Stimulated activated CD8-positive, alpha-beta memory T cell treated with anti-CD3 and anti-CD28 coated beads, Interleukin-15, amount 100 ng/mL, for 4 hours (primary cell): ENCODE measurements around the gene IL4.

Source experiments
- DNase-seq, 2 donors: peaks; one replicate each; pipeline ENCODE4 v3.0.0-alpha.2; 2020; ENCODE audit warnings: low read depth in 2 of 2

Gene IL4

GRCh38 chr5:132695956-132696355, 22.2 kb downstream of the IL4 start:
- DNase-seq: no peak

DNA sequence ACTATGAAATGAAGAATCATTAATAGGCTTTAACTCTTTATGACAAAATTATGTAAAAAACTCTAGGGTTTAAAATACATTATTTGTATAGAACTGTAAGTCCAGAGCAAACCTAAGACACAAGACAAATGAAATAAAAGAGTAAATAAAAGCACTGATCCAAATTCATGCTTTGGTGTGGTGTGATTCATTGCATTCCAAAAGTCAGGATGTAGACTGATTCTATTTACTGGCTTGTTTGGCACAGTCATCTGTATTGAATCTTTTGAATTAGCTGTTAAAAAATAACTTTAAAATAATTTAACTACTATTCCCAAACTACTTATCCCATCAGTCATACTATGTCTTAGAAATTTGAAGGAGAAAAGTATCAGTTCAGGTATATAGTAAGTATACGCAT, 31.1 kb downstream of the IL4 start:
- DNase-seq: no peak

- DNase-seq: no peak
Measured at GRCh38 chr5:132708645-132709044, 34.9 kb downstream of the IL4 start.

DNA sequence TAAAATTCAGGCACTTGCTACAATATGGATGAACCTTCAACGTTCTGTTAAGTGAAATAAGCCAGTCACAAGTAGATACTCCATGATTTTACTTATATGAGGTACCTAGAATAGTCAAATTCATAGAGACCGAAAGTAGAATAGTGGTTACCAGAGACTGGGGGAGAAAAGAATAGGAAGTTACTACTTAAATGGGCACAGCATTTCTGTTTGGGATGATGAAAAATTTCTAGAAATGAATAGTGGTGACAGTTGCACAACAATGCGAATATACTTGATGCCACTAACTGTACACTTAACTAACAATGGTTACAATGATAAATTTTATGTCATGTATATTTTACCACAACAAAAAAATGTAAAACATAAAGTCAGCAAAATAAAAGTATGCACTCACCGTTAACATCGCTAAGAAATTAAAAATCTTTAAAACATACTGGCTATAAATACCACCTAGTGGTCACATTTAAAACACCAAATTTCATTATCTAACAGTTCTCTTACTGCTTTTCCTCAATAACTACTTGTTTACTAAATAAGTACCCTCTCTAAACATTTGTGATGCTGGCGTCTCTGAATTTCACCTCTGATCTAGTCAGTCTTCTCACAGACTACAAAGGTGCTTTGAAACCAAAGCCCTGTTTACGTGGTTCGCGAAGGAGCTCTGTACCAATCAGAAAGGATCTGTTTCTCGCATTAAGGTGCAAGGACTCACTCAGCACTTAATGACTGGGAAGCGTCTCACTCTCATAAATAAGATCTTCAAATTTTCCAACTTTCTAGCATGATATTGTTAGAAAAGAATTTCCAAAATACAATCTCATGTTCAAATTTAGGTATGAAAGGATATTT, 40.9 kb downstream of the IL4 start:
- no peak for DNase-seq

DNA sequence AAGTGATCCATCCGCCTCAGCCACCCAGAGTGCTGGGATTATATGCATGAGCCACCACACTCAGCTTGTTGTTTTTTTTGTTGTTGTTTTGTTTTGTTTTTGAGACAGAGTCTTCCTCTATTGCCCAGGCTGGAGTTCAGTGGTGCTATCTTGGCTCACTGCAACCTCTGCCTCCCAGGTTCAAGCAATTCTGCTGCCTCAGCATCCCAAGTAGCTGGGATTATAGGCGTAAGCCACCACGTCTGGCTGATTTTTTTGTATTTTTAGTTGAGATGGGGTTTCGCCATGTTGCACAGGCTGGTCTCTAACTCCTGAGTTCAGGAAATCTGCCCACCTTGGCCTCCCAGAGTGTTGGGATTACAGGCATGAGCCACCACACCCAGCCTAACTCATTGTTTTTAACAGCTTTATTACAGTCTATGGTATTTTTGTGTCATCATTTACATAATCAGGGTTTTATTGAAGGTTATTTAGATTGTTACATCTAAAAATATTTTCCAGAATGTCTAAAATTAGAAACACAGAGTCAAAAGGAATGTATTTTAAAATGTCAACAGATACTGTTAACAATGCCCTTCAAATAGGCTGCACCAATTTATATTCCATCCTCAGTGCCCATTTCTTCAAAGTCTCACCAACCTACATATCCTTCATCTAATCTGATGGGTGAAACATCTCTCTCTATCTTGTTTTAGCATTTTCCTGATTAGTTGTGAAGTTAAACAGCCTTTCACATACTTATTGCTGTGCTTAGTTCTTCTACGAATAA, 44.9 kb downstream of the IL4 start:
- no peak for DNase-seq

DNA sequence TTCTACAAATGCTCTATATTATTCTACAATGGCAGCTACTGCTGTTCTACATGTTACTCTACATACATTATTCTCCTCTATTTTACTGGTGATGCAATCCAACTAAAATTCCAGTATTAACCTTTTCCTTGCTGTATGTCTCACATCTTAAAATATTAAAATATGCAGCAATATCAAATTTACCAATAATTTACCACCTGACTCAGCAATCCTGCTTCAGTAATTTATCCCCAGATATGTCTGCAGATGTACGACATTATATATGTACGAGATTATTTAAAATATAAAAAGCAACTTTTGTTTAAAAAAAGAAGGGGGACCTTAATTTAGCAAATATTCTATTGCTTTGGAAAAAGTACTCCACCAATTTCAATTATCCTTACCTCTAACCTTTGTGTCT, 52.0 kb downstream of the IL4 start:
- no peak for DNase-seq

DNA sequence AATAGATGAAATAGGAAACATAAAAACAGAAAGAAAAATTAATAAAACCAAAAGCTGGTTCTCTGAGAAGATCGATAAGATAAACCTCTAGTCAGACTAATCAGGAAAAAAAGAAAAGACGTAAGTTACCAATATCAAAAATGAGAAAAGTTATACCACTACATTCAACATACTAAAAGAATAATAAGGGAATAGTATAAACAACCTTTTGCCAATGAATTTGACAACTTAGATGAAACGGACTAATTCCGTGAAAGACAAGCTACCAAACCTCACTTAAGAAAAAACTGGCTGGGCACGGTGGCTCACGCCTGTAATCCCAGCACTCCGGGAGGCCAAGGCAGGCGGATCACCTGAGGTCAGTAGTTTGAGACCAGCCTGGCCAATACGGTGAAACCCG, 56.1 kb downstream of the IL4 start:
- DNase-seq: no peak
